Trophoblast cell (in vitro differentiated cells and primary cell): ENCODE measurements around the gene CFAP97.

Source experiments
- DNase-seq, 2 donors: peaks; one replicate each; pipeline ENCODE4 v3.0.0-alpha.2; 2016
- H2AFZ ChIP-seq: 2 replicates; pipeline ENCODE4 v1.6.1; 2013; ENCODE audit warnings: low read length, moderate library complexity, mild to moderate bottlenecking; ENCODE audit not compliant: insufficient read depth, poor library complexity
- H2AK5ac ChIP-seq: 2 replicates; pipeline ENCODE4 v1.6.1; 2013; ENCODE audit warnings: mild to moderate bottlenecking, low read length
- H2BK120ac ChIP-seq: 2 replicates; pipeline ENCODE4 v1.6.1; 2013; ENCODE audit warnings: low read length, mild to moderate bottlenecking, moderate library complexity; ENCODE audit not compliant: insufficient read depth, poor library complexity
- H2BK12ac ChIP-seq: 2 replicates; pipeline ENCODE4 v1.6.1; 2013; ENCODE audit warnings: mild to moderate bottlenecking, low read length, moderate library complexity
- H2BK5ac ChIP-seq: 2 replicates; pipeline ENCODE4 v1.6.1; 2013; ENCODE audit warnings: low read length, low read depth, moderate library complexity, mild to moderate bottlenecking; ENCODE audit not compliant: poor library complexity
- H3K14ac ChIP-seq: 2 replicates; pipeline ENCODE4 v1.6.1; 2013; ENCODE audit warnings: mild to moderate bottlenecking, low read length
- H3K18ac ChIP-seq: 2 replicates; pipeline ENCODE4 v1.6.1; 2013; ENCODE audit warnings: mild to moderate bottlenecking, low read length
- H3K23ac ChIP-seq: 2 replicates; pipeline ENCODE4 v1.6.1; 2013; ENCODE audit warnings: low read length
- H3K27ac ChIP-seq: 2 replicates; pipeline ENCODE4 v1.5.1; 2013; ENCODE audit warnings: low read depth, mild to moderate bottlenecking, inconsistent platforms, low read length, moderate library complexity
- H3K27me3 ChIP-seq: 2 replicates; pipeline ENCODE4 v1.6.1; 2013; ENCODE audit warnings: inconsistent platforms, mild to moderate bottlenecking, low read length, moderate library complexity; ENCODE audit not compliant: insufficient read depth
- H3K36me3 ChIP-seq, 2 experiments: 1 replicate in 1 of 2; 2 replicates in 1 of 2; pipeline ENCODE4 v1.6.1; 2013; ENCODE audit warnings: low read length in 2 of 2, mild to moderate bottlenecking in 2 of 2, moderate library complexity in 1 of 2; ENCODE audit not compliant: insufficient read depth in 2 of 2, control insufficient read depth in 1 of 2
- H3K4ac ChIP-seq: 2 replicates; pipeline ENCODE4 v1.6.1; 2013; ENCODE audit warnings: low read depth, mild to moderate bottlenecking, low read length, moderate library complexity
- H3K4me1 ChIP-seq, 2 experiments: 1 replicate in 1 of 2; 2 replicates in 1 of 2; pipeline ENCODE4 v1.6.1; 2013; ENCODE audit warnings: low read length in 2 of 2, mild to moderate bottlenecking in 2 of 2, moderate library complexity in 1 of 2; ENCODE audit not compliant: insufficient read depth in 2 of 2, control insufficient read depth in 1 of 2
- H3K4me2 ChIP-seq: 2 replicates; pipeline ENCODE4 v1.6.1; 2013; ENCODE audit warnings: inconsistent platforms, mild to moderate bottlenecking, low read length, moderate library complexity
- H3K4me3 ChIP-seq: 2 replicates; pipeline ENCODE4 v1.5.1; 2013; ENCODE audit warnings: mild to moderate bottlenecking, low read depth, low read length, inconsistent platforms
- H3K79me1 ChIP-seq: one replicate; pipeline ENCODE4 v1.6.1; 2013; ENCODE audit warnings: low read length
- H3K79me2 ChIP-seq: 2 replicates; pipeline ENCODE4 v1.6.1; 2013; ENCODE audit warnings: low read length, mild to moderate bottlenecking; ENCODE audit not compliant: control insufficient read depth, insufficient read depth, poor library complexity
- H3K9ac ChIP-seq: 2 replicates; pipeline ENCODE4 v1.6.1; 2013; ENCODE audit warnings: mild to moderate bottlenecking, low read length
- H3K9me3 ChIP-seq: 2 replicates; pipeline ENCODE4 v1.6.1; 2013; ENCODE audit warnings: low read depth, mild to moderate bottlenecking, control low read depth, inconsistent platforms, low read length; ENCODE audit not compliant: insufficient read depth
- H4K12ac ChIP-seq: 2 replicates; pipeline ENCODE4 v1.6.1; 2013; ENCODE audit warnings: low read depth, mild to moderate bottlenecking, low read length, moderate library complexity
- H4K8ac ChIP-seq: 2 replicates; pipeline ENCODE4 v1.6.1; 2013; ENCODE audit warnings: low read depth, mild to moderate bottlenecking, low read length, moderate library complexity
- H4K91ac ChIP-seq: one replicate; pipeline ENCODE4 v1.6.1; 2013; ENCODE audit warnings: low read depth, mild to moderate bottlenecking, low read length, moderate library complexity
- WGBS: extraction: QIAGEN DNeasy Blood & Tissue Kit; methylation state at CpG from one replicate; pipeline ENCODE4 v1.1.7; 2013; ENCODE audit warnings: missing lambda C conversion rate; ENCODE audit not compliant: insufficient read length, insufficient coverage; ENCODE audit errors: extremely low coverage; 5-methylcytosine and 5-hydroxymethylcytosine counted together

Gene CFAP97

DNA sequence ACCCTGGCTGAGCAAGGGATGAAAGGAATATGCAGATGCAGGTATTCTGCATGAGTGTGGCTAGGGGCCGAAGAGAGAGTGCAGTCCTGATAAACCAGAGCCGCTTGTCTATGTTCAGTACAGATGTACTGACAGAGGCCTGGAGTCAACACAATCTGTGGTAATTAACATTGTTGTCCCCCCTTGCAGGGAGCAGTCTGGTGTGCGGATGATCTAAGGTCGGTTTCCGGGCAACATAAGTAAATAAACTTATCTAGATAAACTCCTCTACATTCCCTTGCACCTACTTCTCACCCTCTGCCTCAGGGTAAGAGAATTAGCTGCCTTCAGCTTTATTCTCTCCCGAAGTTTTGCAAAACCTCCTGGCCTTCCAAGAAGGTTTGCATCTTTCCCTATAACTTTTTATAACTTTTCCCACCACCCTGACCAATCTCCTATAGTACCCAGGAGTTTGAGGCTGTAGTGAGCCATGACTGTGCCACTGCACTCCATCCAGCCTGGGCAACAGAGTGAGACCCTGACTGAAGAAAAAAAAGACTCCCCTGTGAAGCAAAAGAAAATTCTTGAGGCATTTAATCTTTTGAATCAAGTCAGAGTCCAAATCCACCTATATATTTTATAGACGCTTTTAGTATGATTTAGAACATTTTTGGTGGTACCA, 32.2 kb upstream of the CFAP97 start:
- Histone ChIP-seq H3K14ac (no peak overlapping the region), H3K23ac (no peak overlapping the region), H3K9ac (no peak overlapping the region), H2BK120ac (no peak overlapping the region), H2AK5ac (no peak overlapping the region), H2AFZ (no peak overlapping the region), H4K12ac (no peak overlapping the region), H3K27ac (peak overlapping the region; percentile 69), H3K36me3 (no peaks in the 10 kb centered on the region), H3K9me3 (no peaks in the 10 kb centered on the region), H3K18ac (no peak overlapping the region), H4K91ac (peak overlapping the region; percentile 37), H4K8ac (no peak overlapping the region), H3K79me1 (peaks cover 2% of the 10 kb centered on the region), H3K4me3 (no peak overlapping the region), H3K4me1 (peaks cover 7% of the 10 kb centered on the region in 2 experiments), H2BK5ac (peak overlapping the region; percentile 73), H3K79me2 (no peaks in the 10 kb centered on the region), H3K4ac (no peak overlapping the region), H3K4me2 (peak overlapping the region; percentile 8), H2BK12ac (no peak overlapping the region), H3K27me3 (no peaks in the 10 kb centered on the region)
- WGBS = no CpG with 5 or more reads among the region's 7 CpGs
- peak; percentile 87 to 94 for DNase-seq

DNA sequence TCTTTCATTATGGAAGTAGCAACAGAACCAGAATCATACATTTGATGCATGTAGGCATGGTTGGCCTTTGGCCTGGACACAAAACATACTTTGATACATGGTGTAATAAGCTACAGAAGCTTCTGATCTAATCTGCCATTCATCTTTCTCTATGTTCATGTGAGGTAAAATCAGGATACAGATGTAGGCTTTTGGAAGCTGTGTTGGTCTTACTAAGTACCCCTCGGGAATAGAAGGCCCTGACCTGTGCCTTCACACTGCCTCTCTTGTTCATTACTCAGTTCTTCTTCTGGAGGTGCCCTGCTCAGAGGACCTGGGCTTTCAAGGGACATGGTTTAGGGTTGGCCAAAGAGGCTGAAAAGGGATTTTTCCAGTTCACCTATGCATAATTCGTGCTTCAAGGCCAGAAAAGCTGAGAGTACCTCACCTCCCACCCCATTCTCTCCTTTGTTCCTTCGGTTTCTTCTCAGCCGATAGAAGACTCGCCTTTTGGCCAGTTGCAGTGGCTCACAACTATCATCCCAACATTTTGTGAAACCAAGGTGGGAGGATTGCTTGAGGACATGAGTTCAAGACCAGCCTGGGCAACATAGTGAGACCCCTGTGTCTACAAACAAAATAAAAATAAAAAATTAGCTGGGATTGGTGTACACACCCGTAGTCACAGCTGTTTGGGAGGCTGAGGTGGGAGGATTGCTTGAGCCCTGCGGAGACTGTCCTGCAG, 31.5 kb upstream of the CFAP97 start:
- H4K8ac ChIP-seq = no peak overlapping the region
- peaks cover 2% of the 10 kb centered on the region for H3K79me1 ChIP-seq
- H3K9ac ChIP-seq = no peak overlapping the region
- WGBS = no CpG with 5 or more reads among the region's 7 CpGs
- H3K9me3 ChIP-seq = no peaks in the 10 kb centered on the region
- H3K79me2 ChIP-seq = no peaks in the 10 kb centered on the region
- no peak overlapping the region for H3K14ac ChIP-seq
- no peak overlapping the region for H3K23ac ChIP-seq
- peak overlapping the region; percentile 21 for H3K18ac ChIP-seq
- peak overlapping the region; percentile 8 for H3K4me2 ChIP-seq
- DNase-seq = peak in 1 of 2 donors; percentile 31
- H2AK5ac ChIP-seq = no peak overlapping the region
- H3K27me3 ChIP-seq = no peaks in the 10 kb centered on the region
- H2AFZ ChIP-seq = no peak overlapping the region
- H3K4me3 ChIP-seq = no peak overlapping the region
- H3K27ac ChIP-seq = peak overlapping the region; percentile 66
- peaks cover 7% of the 10 kb centered on the region in 2 experiments for H3K4me1 ChIP-seq
- no peaks in the 10 kb centered on the region for H3K36me3 ChIP-seq
- peak overlapping the region; percentile 1 for H3K4ac ChIP-seq
- H2BK120ac ChIP-seq = peak overlapping the region; percentile 8
- H4K91ac ChIP-seq = peak overlapping the region; percentile 50
- no peak overlapping the region for H4K12ac ChIP-seq
- H2BK12ac ChIP-seq = no peak overlapping the region
- peak overlapping the region; percentile 70 for H2BK5ac ChIP-seq

DNA sequence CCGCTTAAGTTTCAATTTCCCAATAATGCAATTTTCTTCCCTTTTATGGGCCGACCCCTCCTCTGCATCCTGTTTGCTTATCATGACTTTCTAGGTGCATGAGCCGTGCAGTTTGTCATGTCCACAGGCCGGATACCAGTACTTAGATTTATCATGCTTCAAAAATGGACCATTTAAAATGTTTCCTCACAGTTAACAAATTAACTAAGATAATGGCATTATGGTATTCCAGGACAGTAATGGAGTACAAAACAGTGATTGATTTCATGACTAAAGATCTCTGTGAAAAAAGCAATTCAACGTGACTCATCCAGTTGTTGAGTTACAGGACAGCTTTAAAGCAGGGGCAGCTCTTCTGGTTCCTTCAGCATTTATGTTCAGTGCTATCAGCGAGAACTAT, 28.6 kb upstream of the CFAP97 start:
- H3K14ac ChIP-seq = no peak overlapping the region
- H3K4me2 ChIP-seq = no peak overlapping the region
- no peak overlapping the region for H4K8ac ChIP-seq
- H3K4me1 ChIP-seq = peaks cover 5 to 7% of the 10 kb centered on the region in 2 experiments
- no peaks in the 10 kb centered on the region for H3K9me3 ChIP-seq
- H4K12ac ChIP-seq = no peak overlapping the region
- H2AFZ ChIP-seq = no peak overlapping the region
- H2BK12ac ChIP-seq = no peak overlapping the region
- no peak overlapping the region for H3K23ac ChIP-seq
- no peak overlapping the region for H3K27ac ChIP-seq
- H3K36me3 ChIP-seq = no peaks in the 10 kb centered on the region
- H3K4ac ChIP-seq = no peak overlapping the region
- WGBS = no CpG with 5 or more reads among the region's 6 CpGs
- no peak overlapping the region for H4K91ac ChIP-seq
- no peak overlapping the region for H3K4me3 ChIP-seq
- DNase-seq = peak in 1 of 2 donors; percentile 52
- no peak overlapping the region for H3K9ac ChIP-seq
- H3K79me1 ChIP-seq = peaks cover 2% of the 10 kb centered on the region
- no peak overlapping the region for H3K18ac ChIP-seq
- no peak overlapping the region for H2BK120ac ChIP-seq
- H3K79me2 ChIP-seq = no peaks in the 10 kb centered on the region
- H3K27me3 ChIP-seq = no peaks in the 10 kb centered on the region
- no peak overlapping the region for H2AK5ac ChIP-seq
- H2BK5ac ChIP-seq = no peak overlapping the region

DNA sequence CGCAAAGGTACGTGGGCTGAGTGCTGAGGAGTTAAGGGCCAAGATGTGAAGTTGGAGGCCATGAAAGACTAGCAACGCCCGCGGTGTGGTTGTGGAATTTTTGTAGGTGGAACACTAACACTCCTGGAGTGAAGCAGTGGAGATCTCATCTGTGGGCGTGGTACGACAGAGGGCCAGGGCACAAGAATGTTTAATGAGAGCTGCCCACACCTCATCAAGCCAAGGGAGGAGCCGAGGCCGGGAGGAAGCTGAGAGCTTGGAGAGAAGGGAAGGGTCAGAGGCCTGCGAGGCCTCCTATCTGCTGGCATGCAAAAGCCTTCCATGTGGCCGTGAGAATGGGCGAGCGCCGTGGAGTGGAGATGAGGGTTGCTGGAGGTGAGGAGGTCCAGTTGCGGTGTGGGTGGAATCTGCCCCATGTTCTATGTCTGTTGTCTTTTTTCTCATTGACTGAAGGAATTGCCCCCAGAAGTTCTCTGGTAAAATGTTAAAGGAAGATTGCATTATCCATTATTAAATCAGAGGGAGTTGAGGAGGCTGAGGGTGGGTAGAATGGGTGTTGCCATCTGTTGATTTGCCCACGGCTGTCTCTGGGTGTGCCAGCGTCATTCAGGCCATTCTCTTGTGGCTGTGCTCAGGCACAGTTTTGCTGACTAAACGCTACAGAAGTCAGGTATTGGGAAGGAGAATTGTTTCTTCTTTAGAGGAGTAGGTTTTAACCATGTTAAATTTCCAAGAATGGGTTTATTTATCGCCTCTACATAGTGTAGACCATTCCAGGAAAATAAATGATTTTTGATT, 25.4 kb upstream of the CFAP97 start:
- Histone ChIP-seq H3K27me3 (no peaks in the 10 kb centered on the region), H3K79me2 (no peaks in the 10 kb centered on the region), H2BK5ac (no peak overlapping the region), H4K8ac (no peak overlapping the region), H3K79me1 (no peaks in the 10 kb centered on the region), H3K4ac (no peak overlapping the region), H4K12ac (no peak overlapping the region), H3K9ac (no peak overlapping the region), H3K4me3 (no peak overlapping the region), H3K27ac (no peak overlapping the region), H2AFZ (no peak overlapping the region), H4K91ac (no peak overlapping the region), H3K9me3 (no peaks in the 10 kb centered on the region), H2BK12ac (no peak overlapping the region), H3K14ac (no peak overlapping the region), H3K23ac (no peak overlapping the region), H3K4me1 (peaks cover 0 to 4% of the 10 kb centered on the region in 2 experiments), H2AK5ac (no peak overlapping the region), H3K36me3 (no peaks in the 10 kb centered on the region), H3K18ac (peak overlapping the region; percentile 24), H2BK120ac (no peak overlapping the region), H3K4me2 (no peak overlapping the region)
- no CpG with 5 or more reads among the region's 19 CpGs for WGBS
- DNase-seq = peak in 1 of 2 donors; percentile 25
